IPS DF 4.7 (cell line): ENCODE data around the gene CD14.
"Not testable (repeated sequence)": the region's sequence is repeated elsewhere in the genome, so short reads cannot be mapped to it uniquely, and the experiment has no call there.

Source experiments
- DNase-seq: peaks from one replicate; pipeline ENCODE4 v3.0.0-alpha.2; 2013; ENCODE audit warnings: low spot score; ENCODE audit errors: extremely low read depth

Gene CD14

DNA sequence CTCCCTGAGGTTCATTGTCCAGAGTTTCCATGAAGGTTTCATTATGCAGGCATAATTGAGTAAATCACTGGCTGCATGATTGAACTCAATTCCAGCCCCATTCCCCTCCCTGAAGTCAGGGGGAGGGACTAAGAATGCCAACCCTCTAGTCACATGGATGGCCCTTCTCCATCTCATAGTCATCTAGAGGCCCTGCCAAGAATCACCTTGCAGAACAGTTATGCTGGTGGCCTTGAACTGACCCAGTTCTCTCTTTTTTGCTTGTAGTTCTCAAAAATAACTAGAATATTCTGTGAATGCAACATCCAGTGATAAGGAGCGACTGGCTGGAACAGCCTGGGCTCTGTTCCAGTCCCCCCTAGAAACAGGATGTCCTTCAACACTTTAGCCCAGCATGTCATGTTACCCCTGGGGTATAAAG is 36.6 kb downstream of the CD14 start:
- DNase-seq: no peak

- no peak for DNase-seq
These were observed 37.3 kb downstream of the CD14 start for GRCh38 chr5:140595538-140596300.

DNA sequence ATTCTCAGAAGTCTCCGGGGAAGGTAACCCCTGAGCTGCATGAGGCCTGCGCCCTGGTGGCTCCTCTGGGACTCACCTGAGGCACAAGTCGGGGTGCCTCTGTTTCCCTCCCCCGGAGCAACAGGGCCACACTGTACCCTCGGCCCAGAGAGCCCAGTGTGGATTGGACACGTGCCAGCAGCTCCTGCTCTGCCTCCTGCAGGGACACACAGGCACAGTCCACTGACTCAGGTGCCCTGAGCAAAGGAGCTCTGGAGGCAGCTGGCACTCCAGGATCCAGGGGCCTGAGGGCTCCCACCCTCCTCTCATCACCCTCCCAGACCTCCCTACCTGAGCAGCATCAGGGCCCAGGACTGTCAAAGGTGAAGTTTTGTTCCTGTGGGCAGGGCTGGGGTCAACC is 38.8 kb downstream of the CD14 start:
- DNase-seq: no peak

- not testable (repeated sequence) for DNase-seq
These were observed 39.9 kb downstream of the CD14 start for GRCh38 chr5:140593070-140593469.

DNA sequence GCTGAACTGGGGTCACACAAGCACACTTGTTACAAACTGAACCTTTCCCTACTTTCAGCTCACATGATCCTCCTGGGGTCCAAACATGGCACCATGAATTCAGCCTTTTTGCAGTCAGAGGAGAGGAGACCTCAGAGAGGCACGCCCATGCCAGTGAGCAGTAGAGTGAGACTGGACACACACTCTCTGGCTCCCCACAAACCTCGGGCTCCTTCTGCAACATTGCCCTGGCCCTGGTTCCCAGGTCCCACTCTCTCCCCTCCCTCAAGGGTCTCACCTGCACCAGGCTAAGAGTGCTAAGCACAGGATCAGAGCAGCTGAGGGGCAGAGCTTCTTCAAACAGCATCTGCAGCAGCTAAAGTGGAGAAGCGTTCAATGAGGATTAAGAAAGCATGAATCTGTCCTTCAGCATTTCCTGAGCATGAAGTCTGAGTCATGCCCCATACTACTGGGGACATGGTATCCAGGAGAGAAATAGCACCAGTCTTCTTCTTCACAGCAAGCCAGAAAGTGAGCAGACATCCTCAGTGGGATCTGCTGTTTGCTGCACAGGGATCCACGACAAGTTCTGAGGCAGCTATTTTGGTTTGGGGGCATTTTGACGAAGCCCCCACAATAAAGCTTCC is 41.1 kb downstream of the CD14 start:
- DNase-seq: no peak

- DNase-seq: no peak
These were observed 42.1 kb downstream of the CD14 start for GRCh38 chr5:140590861-140591260.

- no peak for DNase-seq
These were observed 44.5 kb downstream of the CD14 start for GRCh38 chr5:140588311-140589070.

- DNase-seq: no peak
These were observed 45.5 kb downstream of the CD14 start for GRCh38 chr5:140587495-140587894.
